ENCODE results near the gene SPDYE2B. TPM values are rescaled to one million over a fixed set of nuclear protein-coding genes. Genes with fewer than 3 reads are reported as not detected.
"Not testable (repeated sequence)": the region's sequence is repeated elsewhere in the genome, so short reads cannot be mapped to it uniquely, and the experiment has no call there.

The SPDYE2B gene
- total and polyA plus RNA-seq, 4 experiments from 2014 or later = not detected

GRCh38 chr7:102627271-102627904, 22.7 kb upstream of the SPDYE2B start:
- H3K27me3 Mint-ChIP-seq; H3K27ac Mint-ChIP-seq; H3K27me3 ChIP-seq (ENCODE audit: insufficient read depth, low read length); H3K4me1 ChIP-seq (ENCODE audit: insufficient read depth, low read length); POLR2A ChIA-PET (ENCODE audit: partially characterized antibody); DNase-seq; H3K9me3 ChIP-seq (ENCODE audit: control insufficient read depth in 1 of 2, low read length in 2 of 2); H3K36me3 Mint-ChIP-seq; H3K36me3 ChIP-seq (ENCODE audit: insufficient read depth, low read length); H3K4me3 ChIP-seq (ENCODE audit: low read length in 2 of 2); intact Hi-C loops (cut with micrococcal nuclease); H3K4me1 Mint-ChIP-seq; CTCF ChIA-PET (ENCODE audit: partially characterized antibody); H3K4me3 Mint-ChIP-seq; H3K9me3 Mint-ChIP-seq; H3K27ac ChIP-seq (ENCODE audit: low read depth, low read length): not testable (repeated sequence)

DNA sequence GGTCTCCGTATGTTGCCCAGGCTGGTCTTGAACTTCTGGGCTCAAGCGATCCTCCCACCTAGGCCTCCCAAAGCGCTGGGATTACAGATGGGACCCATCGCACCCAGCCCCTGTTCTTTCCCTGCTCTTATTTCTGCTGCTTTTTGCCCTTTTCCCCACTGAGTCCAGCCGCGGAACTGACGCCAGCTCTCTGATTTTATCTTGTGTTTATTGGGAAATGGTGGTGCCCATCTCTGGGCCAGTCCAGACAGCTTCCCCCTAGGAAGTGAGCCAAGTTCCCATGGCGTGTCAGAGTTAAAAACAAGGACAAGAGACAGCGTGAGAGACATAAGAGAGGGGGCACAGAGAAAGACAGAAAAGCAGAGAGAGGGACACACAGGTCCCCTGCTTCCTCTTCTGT, 19.5 kb upstream of the SPDYE2B start:
- H3K9me3 ChIP-seq (ENCODE audit: control insufficient read depth in 1 of 2, low read length in 2 of 2); H3K4me1 ChIP-seq (ENCODE audit: insufficient read depth, low read length); CTCF ChIA-PET (ENCODE audit: partially characterized antibody); H3K36me3 Mint-ChIP-seq; H3K4me3 ChIP-seq (ENCODE audit: low read length in 2 of 2); H3K27me3 ChIP-seq (ENCODE audit: insufficient read depth, low read length); POLR2A ChIA-PET (ENCODE audit: partially characterized antibody); H3K4me1 Mint-ChIP-seq; DNase-seq; H3K27ac Mint-ChIP-seq; H3K36me3 ChIP-seq (ENCODE audit: insufficient read depth, low read length); H3K27me3 Mint-ChIP-seq; intact Hi-C loops (cut with micrococcal nuclease); H3K9me3 Mint-ChIP-seq; H3K27ac ChIP-seq (ENCODE audit: low read depth, low read length); H3K4me3 Mint-ChIP-seq: not testable (repeated sequence)

DNA sequence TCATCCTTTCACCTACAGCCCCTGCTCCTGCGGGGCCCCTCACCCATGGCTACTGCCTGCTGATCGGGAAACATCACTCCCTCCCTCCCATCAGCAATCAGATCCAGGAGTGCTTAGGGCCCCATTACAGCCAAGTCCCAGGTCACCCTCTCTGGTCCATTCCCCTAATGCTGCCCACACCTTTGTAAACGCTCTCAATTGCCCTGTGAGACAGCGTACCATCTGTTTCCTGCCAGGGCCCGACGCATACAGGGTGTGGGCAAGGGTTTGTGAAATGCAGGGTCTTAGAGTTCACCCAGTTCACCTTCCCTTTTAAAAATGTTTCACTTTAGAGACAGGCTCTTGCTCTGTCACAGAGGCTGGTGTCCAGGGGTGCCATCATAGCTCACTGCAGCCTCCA, 15.8 kb upstream of the SPDYE2B start:
- POLR2A ChIA-PET (ENCODE audit: partially characterized antibody); H3K27me3 Mint-ChIP-seq; H3K4me3 ChIP-seq (ENCODE audit: low read length in 2 of 2); H3K4me3 Mint-ChIP-seq; H3K9me3 Mint-ChIP-seq; H3K36me3 ChIP-seq (ENCODE audit: insufficient read depth, low read length); intact Hi-C loops (cut with micrococcal nuclease); H3K4me1 Mint-ChIP-seq; H3K36me3 Mint-ChIP-seq; H3K27me3 ChIP-seq (ENCODE audit: insufficient read depth, low read length); H3K4me1 ChIP-seq (ENCODE audit: insufficient read depth, low read length); H3K27ac ChIP-seq (ENCODE audit: low read depth, low read length); H3K9me3 ChIP-seq (ENCODE audit: control insufficient read depth in 1 of 2, low read length in 2 of 2); DNase-seq; H3K27ac Mint-ChIP-seq; CTCF ChIA-PET (ENCODE audit: partially characterized antibody): not testable (repeated sequence)

GRCh38 chr7:102635354-102635753, 14.8 kb upstream of the SPDYE2B start:
- CTCF ChIA-PET (ENCODE audit: partially characterized antibody) = not testable (repeated sequence)

GRCh38 chr7:102636956-102637355, 13.2 kb upstream of the SPDYE2B start:
- H3K9me3 Mint-ChIP-seq; H3K9me3 ChIP-seq (ENCODE audit: control insufficient read depth in 1 of 2, low read length in 2 of 2); H3K36me3 ChIP-seq (ENCODE audit: insufficient read depth, low read length); H3K27me3 Mint-ChIP-seq; H3K4me3 Mint-ChIP-seq; intact Hi-C loops (cut with micrococcal nuclease); H3K4me1 ChIP-seq (ENCODE audit: insufficient read depth, low read length); H3K36me3 Mint-ChIP-seq; H3K27ac Mint-ChIP-seq; DNase-seq; H3K27me3 ChIP-seq (ENCODE audit: insufficient read depth, low read length); H3K27ac ChIP-seq (ENCODE audit: low read depth, low read length); H3K4me1 Mint-ChIP-seq; POLR2A ChIA-PET (ENCODE audit: partially characterized antibody); H3K4me3 ChIP-seq (ENCODE audit: low read length in 2 of 2); CTCF ChIA-PET (ENCODE audit: partially characterized antibody): not testable (repeated sequence)

More at GRCh38 chr7:102635354-102635753, 14.8 kb upstream of the SPDYE2B start:
- H3K4me3 ChIP-seq (ENCODE audit: low read length in 2 of 2); H3K36me3 ChIP-seq (ENCODE audit: insufficient read depth, low read length); H3K4me3 Mint-ChIP-seq; H3K36me3 Mint-ChIP-seq; H3K27ac Mint-ChIP-seq; H3K9me3 ChIP-seq (ENCODE audit: control insufficient read depth in 1 of 2, low read length in 2 of 2); H3K27me3 ChIP-seq (ENCODE audit: insufficient read depth, low read length); DNase-seq; H3K9me3 Mint-ChIP-seq; H3K27me3 Mint-ChIP-seq; intact Hi-C loops (cut with micrococcal nuclease); H3K4me1 ChIP-seq (ENCODE audit: insufficient read depth, low read length); H3K4me1 Mint-ChIP-seq; H3K27ac ChIP-seq (ENCODE audit: low read depth, low read length); POLR2A ChIA-PET (ENCODE audit: partially characterized antibody): not testable (repeated sequence)

- H3K9me3 ChIP-seq (ENCODE audit: control insufficient read depth in 1 of 2, low read length in 2 of 2); H3K36me3 Mint-ChIP-seq; H3K9me3 Mint-ChIP-seq; H3K27me3 Mint-ChIP-seq; H3K4me1 Mint-ChIP-seq; POLR2A ChIA-PET (ENCODE audit: partially characterized antibody); H3K27ac ChIP-seq (ENCODE audit: low read depth, low read length); intact Hi-C loops (cut with micrococcal nuclease); DNase-seq; H3K27ac Mint-ChIP-seq; H3K4me3 ChIP-seq (ENCODE audit: low read length in 2 of 2); H3K4me3 Mint-ChIP-seq; H3K4me1 ChIP-seq (ENCODE audit: insufficient read depth, low read length); CTCF ChIA-PET (ENCODE audit: partially characterized antibody); H3K36me3 ChIP-seq (ENCODE audit: insufficient read depth, low read length); H3K27me3 ChIP-seq (ENCODE audit: insufficient read depth, low read length): not testable (repeated sequence)
Measured at GRCh38 chr7:102638848-102639247, 11.3 kb upstream of the SPDYE2B start.

GRCh38 chr7:102642691-102643090, 7.4 kb upstream of the SPDYE2B start, which contains the start of gene UPK3BL1:
Gene UPK3BL1 (minus strand): TSS chr7:102642791. CDS start chr7:102642741, 50 bp downstream.
- H3K36me3 Mint-ChIP-seq; CTCF ChIA-PET (ENCODE audit: partially characterized antibody); H3K27ac Mint-ChIP-seq; H3K27ac ChIP-seq (ENCODE audit: low read depth, low read length); H3K27me3 Mint-ChIP-seq; H3K9me3 ChIP-seq (ENCODE audit: control insufficient read depth in 1 of 2, low read length in 2 of 2); DNase-seq; H3K4me1 ChIP-seq (ENCODE audit: insufficient read depth, low read length); H3K36me3 ChIP-seq (ENCODE audit: insufficient read depth, low read length); H3K4me3 Mint-ChIP-seq; POLR2A ChIA-PET (ENCODE audit: partially characterized antibody); H3K4me1 Mint-ChIP-seq; H3K4me3 ChIP-seq (ENCODE audit: low read length in 2 of 2); H3K9me3 Mint-ChIP-seq; intact Hi-C loops (cut with micrococcal nuclease); H3K27me3 ChIP-seq (ENCODE audit: insufficient read depth, low read length): not testable (repeated sequence)

- CTCF ChIA-PET (ENCODE audit: partially characterized antibody); H3K4me1 Mint-ChIP-seq; intact Hi-C loops (cut with micrococcal nuclease); H3K27ac Mint-ChIP-seq; H3K4me3 ChIP-seq (ENCODE audit: low read length in 2 of 2); H3K27me3 Mint-ChIP-seq; H3K9me3 ChIP-seq (ENCODE audit: control insufficient read depth in 1 of 2, low read length in 2 of 2); H3K9me3 Mint-ChIP-seq; DNase-seq; H3K36me3 ChIP-seq (ENCODE audit: insufficient read depth, low read length); POLR2A ChIA-PET (ENCODE audit: partially characterized antibody); H3K36me3 Mint-ChIP-seq; H3K4me3 Mint-ChIP-seq; H3K27me3 ChIP-seq (ENCODE audit: insufficient read depth, low read length); H3K4me1 ChIP-seq (ENCODE audit: insufficient read depth, low read length); H3K27ac ChIP-seq (ENCODE audit: low read depth, low read length): not testable (repeated sequence)
Measured at GRCh38 chr7:102643404-102643803, 6.7 kb upstream of the SPDYE2B start.
